Activated T-cell treated with anti-CD3 and anti-CD28 coated beads, Interleukin-2, amount 50 U/mL, for 4 hours (primary cell): ENCODE results near the gene CCDC192. TPM values are rescaled to one million over a fixed set of nuclear protein-coding genes. Genes with fewer than 3 reads are reported as not detected.

ENCODE experiments used
- ATAC-seq, 2 donors: fragments of 200-7000 bp; cut with Tn5 transposase; one replicate each; pipeline ENCODE4 v1.10.0; 2021
- DNase-seq: peaks from one replicate; pipeline ENCODE4 v3.0.0-alpha.2; 2020
- H3K27me3 Mint-ChIP-seq: one replicate; pipeline ENCODE4 v1.8.0; 2021; ENCODE audit warnings: low read depth, mixed read lengths
- H3K36me3 Mint-ChIP-seq: one replicate; pipeline ENCODE4 v1.8.0; 2022; ENCODE audit warnings: mixed read lengths; ENCODE audit not compliant: insufficient read depth
- H3K4me1 Mint-ChIP-seq: one replicate; pipeline ENCODE4 v1.8.0; 2021; ENCODE audit warnings: low read depth, mixed read lengths
- H3K4me3 Mint-ChIP-seq: one replicate; pipeline ENCODE4 v1.8.0; 2021; ENCODE audit warnings: mild to moderate bottlenecking, moderate library complexity, mixed read lengths
- H3K9me3 Mint-ChIP-seq: one replicate; pipeline ENCODE4 v1.8.0; 2021; ENCODE audit warnings: mixed read lengths
- total RNA-seq, 3 donors: library from RNA; stranded (reverse); gene quantifications; one replicate each; pipeline ENCODE4 v1.2.1, GENCODE V29; 2021

CCDC192 gene
- total RNA-seq, 3 donors from 2014 or later = not detected

- no peaks in the 10 kb centered on the region for H3K27me3 Mint-ChIP-seq
- ATAC-seq (no peak), DNase-seq (no peak)
- H3K4me3 Mint-ChIP-seq = no peak overlapping the region
- H3K9me3 Mint-ChIP-seq = no peaks in the 10 kb centered on the region
- peaks cover 6% of the 10 kb centered on the region for H3K36me3 Mint-ChIP-seq
- H3K4me1 Mint-ChIP-seq = no peaks in the 10 kb centered on the region
These were observed 278.3 kb downstream of the CCDC192 start for GRCh38 chr5:127981498-127981897.

GRCh38 chr5:127985811-127986325, 282.7 kb downstream of the CCDC192 start:
- H3K27me3 Mint-ChIP-seq = no peaks in the 10 kb centered on the region
- H3K9me3 Mint-ChIP-seq = no peaks in the 10 kb centered on the region
- ATAC-seq (no peak), DNase-seq (no peak)
- H3K4me3 Mint-ChIP-seq = no peak overlapping the region
- H3K4me1 Mint-ChIP-seq = no peaks in the 10 kb centered on the region
- H3K36me3 Mint-ChIP-seq = peaks cover 6% of the 10 kb centered on the region

- ATAC-seq (no peak), DNase-seq (no peak)
- no peaks in the 10 kb centered on the region for H3K4me1 Mint-ChIP-seq
- peaks cover 14% of the 10 kb centered on the region for H3K36me3 Mint-ChIP-seq
- H3K4me3 Mint-ChIP-seq = no peak overlapping the region
- H3K9me3 Mint-ChIP-seq = peaks cover 3% of the 10 kb centered on the region
- H3K27me3 Mint-ChIP-seq = no peaks in the 10 kb centered on the region
These were observed 284.4 kb downstream of the CCDC192 start for GRCh38 chr5:127987354-127988145.

GRCh38 chr5:127988146-127988760, 285.1 kb downstream of the CCDC192 start:
- Mint-ChIP-seq H3K4me1 (no peaks in the 10 kb centered on the region), H3K36me3 (peaks cover 13% of the 10 kb centered on the region), H3K27me3 (no peaks in the 10 kb centered on the region), H3K9me3 (peaks cover 3% of the 10 kb centered on the region), H3K4me3 (no peak overlapping the region)
- ATAC-seq (no peak), DNase-seq (no peak)

Other genes starting within 250 kb of the CCDC192 start
- gene PRRC1, start 185.8 kb upstream of the CCDC192 start, total RNA-seq = 10 to 100 TPM; 39.7 to 45.1 (median 43.5) TPM
- not detected for gene CTXN3, start 54.3 kb upstream of the CCDC192 start, total RNA-seq